ENCODE results near the gene VPS26B.
"Not testable (repeated sequence)": the region's sequence is repeated elsewhere in the genome, so short reads cannot be mapped to it uniquely, and the experiment has no call there.

Gene VPS26B

DNA sequence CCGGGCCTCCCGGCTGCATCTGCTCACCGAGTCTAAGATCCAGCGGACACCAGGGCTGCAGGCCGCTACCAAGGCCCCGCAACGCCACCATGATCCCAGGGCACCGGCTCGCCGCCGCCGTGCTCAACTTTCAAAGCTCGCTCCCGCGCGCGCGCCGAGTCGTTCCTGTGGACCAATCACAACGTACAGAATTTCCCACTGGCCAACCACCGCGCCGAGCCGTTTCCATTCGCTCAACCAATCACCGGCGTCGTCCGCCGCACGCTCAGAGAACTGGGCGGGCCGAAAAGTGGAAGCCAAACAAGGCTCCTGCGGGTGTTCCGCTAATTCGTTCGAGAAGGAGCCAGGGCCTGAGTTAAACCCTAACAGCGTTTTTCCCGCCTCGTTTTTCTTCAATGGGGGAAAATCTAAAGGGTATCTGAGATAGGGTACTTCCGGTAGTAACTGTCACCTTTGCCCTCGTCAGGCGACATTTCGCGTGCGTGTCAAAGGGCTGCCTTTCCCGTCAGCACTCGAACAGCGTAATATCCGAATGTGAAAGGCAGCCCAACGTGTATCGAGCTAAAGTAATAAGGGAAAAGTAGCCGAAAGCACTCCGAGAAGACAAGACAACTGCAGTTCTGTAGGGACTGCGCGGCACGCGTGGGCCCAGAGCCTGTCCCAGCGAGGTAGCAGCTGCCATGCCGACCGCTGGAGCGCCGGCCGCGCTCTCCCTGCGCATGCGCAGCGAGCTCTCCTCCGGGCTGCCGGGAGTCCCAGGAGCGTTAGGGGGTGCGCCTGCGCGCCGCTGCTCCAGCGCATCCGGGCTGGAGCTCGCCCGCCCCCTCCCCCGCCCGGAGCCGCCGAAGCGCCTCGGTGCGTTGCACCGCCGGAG is at the start of gene VPS26B, which contains the start of gene NCAPD3:
Gene VPS26B, plus strand, starts transcription at position 836 of the 874 bp plus-strand sequence. CDS start 452 bp downstream, outside the sequence.
Gene NCAPD3, minus strand, starts transcription at position 132 of the 874 bp plus-strand sequence. Its CDS starts 41 bp downstream, at position 91.
- DNase-seq, result peak; percentile 85

DNA sequence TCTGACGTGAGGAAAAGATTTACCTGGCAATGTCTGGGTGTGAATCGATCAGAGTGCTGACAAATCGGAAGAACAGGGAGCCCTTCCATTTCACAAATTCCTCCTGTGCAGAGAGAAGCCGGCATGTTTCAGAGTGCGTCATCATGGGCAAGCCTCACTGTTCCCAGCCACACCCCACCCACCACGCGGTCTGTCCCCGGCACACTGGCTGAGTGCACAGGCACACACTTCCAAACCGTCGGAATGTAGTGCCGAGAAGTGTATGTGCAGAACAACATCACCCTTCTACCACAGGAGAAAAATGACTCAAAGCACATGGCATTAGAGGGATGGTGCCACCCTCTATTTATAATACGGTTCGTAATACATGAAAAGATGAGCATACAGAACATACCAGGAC is 48.2 kb upstream of the VPS26B start:
- no peak for DNase-seq

DNA sequence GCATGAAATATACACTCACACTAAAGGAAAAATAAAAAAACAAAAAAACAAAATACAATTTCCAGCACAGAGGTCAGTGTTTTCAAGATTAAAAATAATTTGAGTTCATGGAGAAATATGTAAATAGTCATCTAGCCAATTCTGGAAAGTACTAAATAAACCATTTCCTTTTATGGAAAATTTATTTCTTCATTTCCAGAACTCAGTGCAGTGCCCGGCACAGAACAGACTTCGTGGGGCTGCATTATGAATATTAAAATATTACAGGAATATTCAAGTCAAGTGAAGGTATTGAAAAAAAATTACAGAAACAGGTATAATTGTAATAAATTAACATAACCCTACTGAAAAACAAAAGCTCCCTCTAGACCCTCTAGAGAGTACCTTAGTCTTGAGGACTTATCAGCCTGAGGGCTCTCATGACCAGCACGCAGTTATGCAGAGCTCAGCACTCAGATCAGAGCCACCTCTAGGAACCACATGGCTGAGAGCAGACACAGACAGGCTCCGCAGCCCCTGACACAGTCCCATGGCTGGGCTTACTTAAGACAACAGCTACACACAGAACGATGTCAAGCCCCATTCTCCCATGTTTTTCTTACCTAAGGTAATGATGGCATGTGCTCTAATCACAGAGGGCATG is 46.3 kb upstream of the VPS26B start:
- DNase-seq, result no peak

DNA sequence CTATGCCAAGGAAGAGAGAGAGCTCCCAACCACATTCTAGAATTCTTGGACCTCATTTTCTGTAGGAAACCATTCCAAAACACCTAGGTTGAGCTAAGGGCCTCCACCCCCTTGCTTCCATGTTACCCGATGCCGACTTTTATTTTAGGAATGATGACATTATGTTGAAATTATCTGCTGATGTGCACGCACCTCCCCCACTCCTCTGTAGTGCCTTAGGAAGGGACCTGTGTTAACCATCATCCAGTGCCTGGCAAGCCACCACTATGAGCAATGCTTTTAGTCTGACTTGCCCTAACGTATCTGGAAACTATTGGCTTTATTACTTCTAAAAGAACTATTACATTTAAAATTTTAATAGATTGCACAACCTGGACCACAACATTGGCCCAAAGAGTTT is 42.8 kb upstream of the VPS26B start:
- no peak for DNase-seq

DNA sequence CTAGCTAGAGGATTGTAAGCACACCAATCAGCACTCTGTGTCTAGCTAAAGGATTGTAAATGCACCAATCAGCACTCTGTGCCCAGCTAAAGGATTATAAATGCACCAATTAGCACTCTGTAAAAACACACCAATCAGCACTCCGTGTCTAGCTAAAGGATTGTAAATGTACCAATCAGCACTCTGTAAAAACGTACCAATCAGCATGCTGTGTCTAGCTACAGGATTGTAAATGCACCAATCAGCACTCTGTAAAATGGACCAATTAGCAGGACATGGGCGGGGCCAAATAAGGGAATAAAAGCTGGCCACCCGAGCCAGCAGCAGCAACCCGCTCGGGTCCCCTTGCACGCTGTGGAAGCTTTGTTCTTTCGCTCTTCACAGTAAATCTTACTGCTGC is 36.4 kb upstream of the VPS26B start:
- DNase-seq, result not testable (repeated sequence)

DNA sequence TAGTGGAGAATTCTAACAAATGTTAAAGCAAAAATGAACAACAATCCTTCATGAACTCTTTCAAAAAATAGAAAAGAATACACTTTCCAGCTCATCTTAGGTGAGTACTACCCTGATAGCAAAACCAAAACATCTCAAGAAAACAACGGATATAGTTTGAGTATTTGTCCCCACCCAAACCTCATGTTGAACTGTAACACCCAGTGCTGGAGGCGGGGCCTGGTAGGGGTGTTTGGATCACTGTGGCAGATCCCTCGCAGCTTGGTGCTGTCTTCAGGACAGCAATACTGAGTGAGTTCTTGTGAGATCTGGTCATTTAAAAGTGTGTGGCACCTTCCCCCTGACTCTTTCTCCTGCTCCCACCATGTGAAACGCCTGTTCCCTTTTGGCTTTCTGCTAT is 27.7 kb upstream of the VPS26B start:
- DNase-seq, result no peak

DNA sequence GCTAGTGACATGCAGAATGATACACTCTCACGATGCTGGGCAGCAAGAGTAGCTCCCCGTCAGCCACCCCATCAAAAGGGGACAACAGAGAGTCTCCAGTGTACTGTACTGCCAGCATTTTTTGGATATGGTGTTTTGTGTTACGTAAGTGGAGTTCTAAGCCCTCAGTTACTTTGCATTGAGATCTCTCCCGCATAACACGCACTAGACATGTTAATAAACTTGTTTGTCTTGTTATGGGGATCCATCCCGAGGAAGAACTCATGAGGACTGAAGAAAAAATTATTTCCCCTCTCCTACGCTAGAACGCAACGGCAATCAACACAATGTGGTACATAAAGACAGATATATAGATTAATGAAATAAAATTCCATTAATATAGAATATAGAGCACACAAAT is 24.9 kb upstream of the VPS26B start:
- no peak for DNase-seq

DNA sequence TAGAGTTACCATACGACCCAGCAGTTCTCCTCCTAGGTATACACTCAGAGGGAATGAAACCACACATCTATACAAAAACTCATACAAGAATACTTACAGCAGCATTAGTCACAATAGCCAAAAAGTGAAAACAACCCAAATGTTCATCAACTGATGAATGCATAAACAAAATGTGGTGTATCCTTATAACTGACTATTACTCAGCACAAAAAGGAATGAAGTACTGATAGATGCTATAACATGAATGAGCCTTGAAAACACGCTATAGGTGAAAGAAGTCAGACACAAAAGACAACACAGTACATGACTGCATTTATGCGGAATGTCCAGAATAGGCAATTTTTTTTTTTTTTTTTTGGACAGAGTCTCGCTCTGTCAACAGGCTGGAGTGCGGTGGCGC is 23.8 kb upstream of the VPS26B start:
- no peak for DNase-seq

DNA sequence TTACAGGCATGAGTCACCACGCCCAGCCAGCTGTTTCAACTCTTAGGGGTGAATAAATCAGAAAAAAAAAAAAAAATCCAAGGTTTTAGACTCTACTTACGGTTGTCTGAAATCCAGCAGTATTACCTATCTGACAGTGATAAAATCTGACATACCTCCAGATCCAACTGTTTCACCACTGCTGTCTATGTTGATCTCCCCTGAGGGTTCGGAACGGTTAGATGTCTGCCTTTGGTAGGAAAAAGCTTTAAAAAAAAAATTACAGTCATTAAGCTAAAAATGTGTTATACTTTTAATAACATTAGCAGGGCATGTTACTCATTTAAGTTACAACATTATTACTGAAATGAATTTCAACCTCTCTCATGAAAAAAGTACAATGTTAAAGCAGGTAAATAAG is 21.8 kb upstream of the VPS26B start:
- DNase-seq, result no peak

DNA sequence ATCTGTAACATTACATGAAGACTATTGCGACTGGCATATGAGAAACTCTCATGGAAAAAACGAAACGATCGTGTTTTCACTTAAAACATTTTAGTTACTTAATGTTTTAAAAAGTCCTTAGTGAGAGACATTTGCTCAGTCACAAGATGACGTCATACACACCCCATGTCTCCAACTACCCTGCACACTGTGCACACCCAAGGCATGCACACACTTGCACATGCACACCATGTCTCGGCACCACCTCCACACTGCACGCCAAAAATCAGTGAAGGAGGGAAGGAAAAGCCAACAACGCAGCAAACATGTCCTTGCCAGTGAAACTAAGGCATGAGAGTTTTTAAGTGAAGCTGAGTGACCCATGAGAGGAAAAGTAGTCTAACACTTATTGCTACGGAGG is 18.7 kb upstream of the VPS26B start:
- DNase-seq, result no peak

DNA sequence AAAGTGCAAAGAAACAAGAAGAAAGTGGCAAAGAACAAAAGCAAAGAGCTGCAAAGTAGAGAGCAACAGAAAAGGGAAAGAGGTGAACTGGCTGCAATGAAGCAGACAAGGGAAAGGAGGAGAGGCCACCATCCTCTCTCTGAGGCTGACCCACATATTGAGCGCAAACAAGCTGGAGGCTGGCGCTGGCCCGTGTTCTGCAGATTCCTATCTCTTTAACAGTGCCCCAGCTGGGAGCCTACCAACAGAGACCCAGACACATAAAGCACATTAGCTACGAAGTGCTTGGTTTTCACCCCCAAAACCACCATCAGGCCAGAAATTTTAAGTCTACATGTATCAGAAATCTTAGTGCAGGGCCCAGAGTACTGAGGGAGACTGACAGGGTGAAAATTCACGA is 18.3 kb upstream of the VPS26B start:
- DNase-seq, result no peak

DNA sequence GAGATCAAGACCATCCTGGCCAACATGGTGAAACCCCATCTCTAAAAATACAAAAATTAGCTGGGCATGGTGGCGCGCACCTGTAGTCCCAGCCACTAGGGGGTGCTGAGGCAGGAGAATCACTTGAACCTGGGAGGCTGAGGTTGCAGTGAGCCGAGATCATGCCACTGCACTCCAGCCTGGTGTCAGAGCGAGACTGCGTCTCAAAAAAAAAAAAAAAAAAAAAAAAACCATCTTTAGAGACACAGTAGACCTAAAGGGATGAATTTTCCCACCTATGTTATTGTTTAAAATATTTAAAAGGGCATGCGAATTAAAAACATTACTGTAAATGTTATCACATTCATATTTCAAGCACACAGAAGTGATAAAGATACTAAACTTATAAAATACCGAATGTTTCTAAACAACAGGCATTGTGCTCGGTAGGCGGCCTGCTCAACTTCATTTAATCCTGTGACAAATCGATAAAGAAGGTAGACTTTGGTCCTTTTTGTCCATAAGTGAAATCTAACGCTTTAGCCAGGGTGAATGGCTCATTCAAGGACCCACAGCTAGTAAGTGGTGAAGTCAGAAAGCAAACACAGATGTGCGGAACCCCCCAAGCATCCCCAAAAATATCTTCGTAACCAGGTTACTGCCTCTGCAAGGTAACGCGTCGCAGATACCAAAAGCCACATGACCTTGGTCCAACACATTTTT is 16.8 kb upstream of the VPS26B start:
- peak; percentile 13 for DNase-seq

DNA sequence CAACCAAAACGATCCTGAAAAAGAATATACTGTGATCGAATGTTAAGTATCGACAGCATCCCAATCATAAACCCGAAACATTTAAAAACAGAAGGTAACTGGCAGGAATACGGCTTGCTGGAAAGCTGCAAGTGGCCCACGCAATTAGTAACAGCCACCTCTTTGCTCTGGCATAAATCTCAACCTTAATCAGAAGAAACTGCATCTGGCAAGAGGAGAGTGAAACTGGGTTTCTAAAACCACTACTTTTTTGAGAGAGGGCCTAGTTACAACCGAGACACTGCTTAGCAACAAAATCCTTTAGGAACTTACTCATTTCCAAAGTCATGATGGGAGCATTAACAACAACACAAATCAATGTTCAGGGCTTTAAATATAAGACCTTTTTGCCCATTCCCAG is 8.6 kb upstream of the VPS26B start:
- DNase-seq, result no peak

DNA sequence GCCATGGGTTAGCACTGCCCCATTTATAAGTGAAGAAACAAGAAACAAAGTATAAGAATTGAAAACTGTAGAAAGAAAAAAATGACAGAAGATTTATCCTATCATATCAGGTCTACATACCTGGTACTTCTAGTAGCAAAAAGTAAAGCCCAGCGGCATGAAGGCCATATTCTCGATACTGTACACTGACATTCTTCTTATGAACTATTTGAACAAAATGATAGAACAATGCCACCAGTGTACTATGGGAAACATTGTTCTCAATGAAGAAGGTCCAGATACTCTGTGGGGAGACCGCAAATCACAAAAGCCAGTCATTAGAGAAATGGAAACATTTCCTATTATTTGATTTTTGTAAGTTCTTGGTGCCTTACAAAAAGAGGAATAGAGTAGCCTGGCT is 7.7 kb upstream of the VPS26B start:
- DNase-seq, result no peak

DNA sequence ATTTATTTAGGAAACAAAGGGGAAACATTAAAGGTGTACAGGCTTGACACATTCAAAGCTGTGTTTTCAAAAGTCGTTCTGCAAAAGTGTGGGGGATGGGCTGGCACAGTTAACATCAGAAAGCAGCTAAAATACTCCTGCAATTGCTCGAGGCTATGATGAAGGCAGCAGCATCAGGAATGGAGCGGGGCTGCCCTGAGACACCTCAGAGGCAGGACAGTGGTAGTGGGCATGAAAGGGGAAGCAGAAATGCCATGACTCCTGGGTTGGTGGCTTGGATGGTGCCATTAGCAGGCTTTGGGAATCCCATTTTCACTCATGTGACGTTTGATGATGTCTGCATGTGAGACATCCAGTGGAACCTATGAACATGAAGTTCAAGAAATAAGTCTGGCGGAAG is 1.4 kb upstream of the VPS26B start:
- DNase-seq, result no peak

DNA sequence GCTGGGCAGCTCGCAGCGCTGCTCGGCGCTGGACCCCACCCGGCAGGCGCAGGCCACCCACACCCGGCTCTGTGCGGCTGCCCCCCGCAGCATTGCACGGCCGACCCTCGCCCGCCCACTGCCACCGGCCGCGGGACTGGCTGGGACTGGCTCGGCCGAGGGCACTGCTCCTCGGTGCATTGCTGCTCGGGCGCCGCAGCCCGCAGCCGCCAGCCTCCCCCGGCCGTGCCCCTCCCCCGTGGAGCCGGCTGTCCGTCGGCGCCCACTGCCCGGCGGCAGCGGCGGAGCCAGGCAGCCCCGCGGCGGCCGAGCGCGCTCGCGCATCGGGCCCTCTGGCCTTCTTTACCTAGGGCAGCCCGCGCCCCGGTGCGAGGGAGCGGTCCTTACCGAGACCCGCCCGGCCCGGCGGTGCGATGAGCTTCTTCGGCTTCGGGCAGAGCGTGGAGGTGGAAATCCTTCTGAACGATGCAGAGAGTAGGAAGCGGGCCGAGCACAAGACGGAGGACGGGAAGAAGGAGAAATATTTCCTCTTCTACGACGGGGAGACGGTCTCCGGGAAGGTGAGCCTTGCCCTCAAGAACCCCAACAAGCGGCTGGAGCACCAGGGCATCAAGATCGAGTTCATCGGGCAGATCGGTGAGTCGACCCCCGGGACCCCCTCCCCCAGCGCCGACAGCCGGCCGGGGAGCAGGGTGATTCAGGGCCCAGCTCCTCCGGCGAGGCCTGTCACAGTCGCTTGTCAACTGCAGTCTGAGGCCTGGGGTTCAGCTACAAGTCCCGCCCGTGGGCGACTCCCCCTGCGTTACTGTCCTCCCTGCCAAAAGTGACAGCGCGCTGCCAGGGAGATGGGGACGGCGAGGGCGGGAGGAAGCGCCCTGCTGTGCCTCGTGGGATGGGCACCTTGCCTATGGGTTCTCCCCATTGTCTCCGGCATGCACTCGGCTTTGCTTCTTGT is 516 bp downstream of the VPS26B start:
- no peak for DNase-seq

DNA sequence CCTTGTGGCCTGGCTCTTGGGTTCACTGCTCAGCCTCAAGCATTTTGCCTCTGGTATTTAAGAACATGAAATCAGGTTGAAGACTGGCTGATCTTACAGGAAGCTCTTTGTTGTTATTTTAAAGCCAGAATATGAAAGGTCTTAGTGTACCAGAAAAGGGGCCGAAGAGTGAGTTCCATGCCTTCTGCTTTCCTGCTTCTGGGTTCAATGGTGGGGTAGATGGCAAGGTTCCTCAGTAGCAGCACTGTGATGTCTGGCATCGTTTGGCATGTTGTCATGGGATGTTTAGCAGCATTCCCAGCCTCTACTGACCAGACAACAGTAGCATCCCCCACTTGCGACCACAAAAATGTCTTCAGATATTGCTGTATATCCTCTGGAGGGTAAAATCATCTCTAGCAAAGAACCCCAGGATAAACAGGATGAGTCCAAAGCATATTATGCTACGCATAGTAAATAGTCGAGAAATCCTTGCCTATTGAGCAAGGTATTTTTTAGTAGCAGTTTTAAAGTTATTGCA is 2.4 kb downstream of the VPS26B start:
- no peak for DNase-seq

DNA sequence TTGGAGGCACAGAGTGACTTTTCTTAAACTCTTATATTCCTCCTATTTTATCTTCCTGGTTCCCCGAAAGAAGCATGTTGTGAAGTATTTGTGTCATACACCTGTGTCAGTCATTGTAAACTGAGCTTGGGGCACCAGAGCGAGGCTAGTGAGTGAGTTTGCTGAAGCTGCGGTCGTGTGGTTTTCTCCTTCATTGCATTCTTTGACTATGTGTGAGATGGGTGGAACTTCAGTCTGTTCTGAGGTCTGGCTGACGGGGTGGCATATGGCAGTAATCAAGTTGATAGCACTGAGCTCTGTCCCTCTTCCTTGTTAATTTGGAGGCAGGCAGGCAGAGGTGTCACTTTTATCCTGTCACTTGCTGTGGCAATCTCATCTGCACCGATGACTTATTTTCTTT is 4.2 kb downstream of the VPS26B start:
- no peak for DNase-seq

DNA sequence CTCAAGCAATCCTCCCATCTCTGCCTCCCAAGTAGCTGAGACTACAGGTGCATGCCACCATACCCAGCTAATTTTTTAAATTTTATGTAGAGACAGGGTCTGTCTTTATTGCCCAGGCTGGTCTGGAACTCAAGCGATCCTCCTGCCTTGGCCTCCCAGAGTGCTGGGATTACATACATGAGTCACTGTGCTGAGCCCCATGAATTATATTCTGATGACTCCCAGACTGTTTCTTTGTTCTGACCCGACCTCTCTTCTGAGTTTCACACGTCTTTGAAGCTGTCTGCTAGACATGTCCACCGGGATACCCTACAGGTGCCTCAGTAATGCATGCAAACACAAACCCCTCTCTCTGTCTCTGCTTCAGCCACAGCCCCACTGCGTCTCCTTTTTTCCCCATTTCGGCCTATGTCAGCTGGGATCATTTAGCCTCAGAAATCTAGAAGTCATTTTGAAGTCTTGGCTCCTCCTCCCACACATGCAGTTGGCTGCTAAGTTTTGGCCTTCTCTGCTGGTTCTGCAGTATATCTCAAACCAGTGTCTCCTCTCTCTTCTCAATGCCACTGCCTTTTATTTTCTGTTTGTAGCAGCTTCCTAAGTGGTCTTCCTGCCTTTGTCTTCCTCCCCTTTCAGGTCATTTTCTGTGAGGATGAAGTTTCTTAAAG is 4.8 kb downstream of the VPS26B start:
- no peak for DNase-seq

DNA sequence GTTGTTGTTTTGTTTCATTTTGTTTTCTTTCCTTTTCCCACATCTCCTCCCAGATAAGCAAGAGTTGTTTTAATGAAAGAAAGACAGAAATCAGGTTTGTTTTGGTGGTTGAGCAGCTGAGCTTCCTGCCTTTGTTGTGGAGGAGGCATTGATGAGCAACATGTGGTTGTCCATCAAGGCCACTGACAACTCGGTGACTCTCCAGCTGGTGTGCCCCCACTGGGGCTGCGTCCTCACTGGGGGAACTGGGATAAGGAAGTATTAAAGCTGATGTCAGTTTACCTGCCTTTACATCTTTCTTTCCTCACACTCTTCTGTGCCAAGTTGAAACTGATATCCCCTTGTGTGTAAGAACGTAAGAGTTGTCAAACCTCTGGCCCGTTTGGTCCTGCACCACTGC is 5.9 kb downstream of the VPS26B start:
- DNase-seq, result no peak

DNA sequence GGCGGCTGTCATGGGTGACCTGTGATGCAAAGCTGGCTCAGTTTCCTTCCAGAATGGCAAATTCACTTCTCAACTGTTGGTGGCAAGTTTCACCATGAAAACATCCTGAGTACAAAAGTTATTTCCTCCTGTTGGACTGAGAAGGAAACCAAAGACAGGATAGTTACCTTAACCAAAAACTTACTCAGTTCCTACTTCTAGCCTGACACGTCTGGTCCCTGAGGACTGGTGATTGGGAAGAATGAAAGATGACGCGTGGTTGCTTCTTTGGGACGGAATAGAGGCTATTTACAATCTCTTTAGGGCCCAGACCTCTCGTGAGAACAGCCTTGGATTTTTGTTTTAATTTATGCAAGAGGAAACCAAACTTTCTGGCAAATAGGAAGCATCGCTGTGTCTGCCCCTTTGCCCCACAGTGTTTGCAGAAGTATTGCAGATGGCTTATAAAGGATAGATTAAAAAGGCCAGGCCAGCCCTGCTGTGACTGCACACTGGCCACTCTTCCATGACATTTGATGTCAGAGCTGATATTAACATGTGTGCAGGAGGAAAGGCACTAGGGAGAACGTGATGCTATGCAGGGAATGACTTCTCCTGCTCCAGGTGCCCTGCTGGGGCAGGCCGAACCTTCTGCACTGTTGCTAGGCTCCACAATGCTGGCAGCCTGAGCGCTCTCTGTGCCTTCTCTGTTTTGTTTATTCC is 7.6 kb downstream of the VPS26B start:
- no peak for DNase-seq
